Gastroesophageal sphincter (tissue), 3 donors: Measurements from ENCODE around the gene LDAH.

ENCODE experiments used
- CTCF ChIP-seq, 4 experiments: fragments of 200-600 bp in 2 of 4; fragments of 450-650 bp in 2 of 4; sonication (generic) in 1 of 4; IDR thresholded peaks; one replicate each; pipeline ENCODE4 v1.5.1; 2017 to 2019; ENCODE audit warnings: antibody characterized with exemption in 4 of 4, mild to moderate bottlenecking in 2 of 4, moderate library complexity in 2 of 4
- EP300 ChIP-seq: sonication (generic); formaldehyde crosslinking; IDR thresholded peaks from one replicate; pipeline ENCODE4 v1.6.1; 2017; ENCODE audit warnings: antibody characterized with exemption, mild to moderate bottlenecking
- POLR2A ChIP-seq, 2 donors: fragments of 450-650 bp; IDR thresholded peaks; one replicate each; pipeline ENCODE4 v1.6.1; 2017; ENCODE audit warnings: antibody characterized with exemption in 2 of 2, mild to moderate bottlenecking in 2 of 2, moderate library complexity in 1 of 2

GRCh38 chr2:20634507-20635112 is 188.3 kb downstream of the LDAH start:
- TF ChIP-seq POLR2A (IDR thresholded peaks at IDR 0.05) (no peak), CTCF (IDR thresholded peaks at IDR 0.05) (no peak), EP300 (no peak)
